Stimulated activated CD8-positive, alpha-beta memory T cell treated with anti-CD3 and anti-CD28 coated beads, Interleukin-4, amount 100 ng/mL, for 1 hour (primary cell): ENCODE data around the gene HNRNPAB.
"Not testable (repeated sequence)": the region's sequence is repeated elsewhere in the genome, so short reads cannot be mapped to it uniquely, and the experiment has no call there.

Experiments
- DNase-seq, 2 donors: peaks; one replicate each; pipeline ENCODE4 v3.0.0-alpha.2; 2020; ENCODE audit warnings: low read depth in 2 of 2, low spot score in 1 of 2

Gene HNRNPAB

DNA sequence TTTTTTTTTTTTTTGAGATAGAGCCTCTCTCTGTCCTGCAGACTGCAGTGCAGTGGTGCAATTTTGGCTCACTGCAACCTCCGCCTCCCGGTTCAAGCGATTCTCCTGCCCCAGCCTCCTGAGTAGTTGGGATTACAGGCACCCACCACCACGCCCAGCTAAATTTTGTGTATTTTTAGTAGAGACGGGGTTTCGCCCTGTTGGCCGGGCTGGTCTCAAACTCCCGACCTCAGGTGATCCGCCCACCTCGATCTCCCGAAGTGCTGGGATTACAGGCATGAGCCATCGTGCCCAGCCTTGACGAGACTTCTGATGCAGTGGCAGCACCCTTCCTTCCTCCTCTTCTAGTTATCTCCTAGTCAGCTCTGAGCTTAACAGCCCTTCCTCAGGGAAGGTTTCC, 24.8 kb downstream of the HNRNPAB start:
- DNase-seq, result not testable (repeated sequence)

DNA sequence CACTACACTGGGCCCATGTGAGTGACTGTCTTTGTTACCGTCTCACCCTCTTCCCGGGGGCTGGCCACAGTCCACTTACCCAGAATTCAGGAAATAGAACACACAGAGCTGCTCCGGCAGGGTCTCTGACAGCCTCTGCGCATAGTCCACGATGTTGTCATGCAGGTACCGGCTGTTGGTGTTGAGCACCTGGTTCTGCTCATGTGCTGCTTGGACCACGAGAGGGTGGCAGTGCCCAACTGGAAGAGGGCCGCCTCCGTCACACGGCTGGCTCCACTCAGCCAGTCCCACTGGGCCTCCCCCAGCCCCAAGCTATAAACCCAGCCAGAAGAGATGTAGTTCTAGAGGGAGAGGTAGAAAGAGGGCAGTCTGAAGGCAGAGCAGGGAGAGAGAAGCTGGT, 25.5 kb downstream of the HNRNPAB start:
- no peak for DNase-seq

DNA sequence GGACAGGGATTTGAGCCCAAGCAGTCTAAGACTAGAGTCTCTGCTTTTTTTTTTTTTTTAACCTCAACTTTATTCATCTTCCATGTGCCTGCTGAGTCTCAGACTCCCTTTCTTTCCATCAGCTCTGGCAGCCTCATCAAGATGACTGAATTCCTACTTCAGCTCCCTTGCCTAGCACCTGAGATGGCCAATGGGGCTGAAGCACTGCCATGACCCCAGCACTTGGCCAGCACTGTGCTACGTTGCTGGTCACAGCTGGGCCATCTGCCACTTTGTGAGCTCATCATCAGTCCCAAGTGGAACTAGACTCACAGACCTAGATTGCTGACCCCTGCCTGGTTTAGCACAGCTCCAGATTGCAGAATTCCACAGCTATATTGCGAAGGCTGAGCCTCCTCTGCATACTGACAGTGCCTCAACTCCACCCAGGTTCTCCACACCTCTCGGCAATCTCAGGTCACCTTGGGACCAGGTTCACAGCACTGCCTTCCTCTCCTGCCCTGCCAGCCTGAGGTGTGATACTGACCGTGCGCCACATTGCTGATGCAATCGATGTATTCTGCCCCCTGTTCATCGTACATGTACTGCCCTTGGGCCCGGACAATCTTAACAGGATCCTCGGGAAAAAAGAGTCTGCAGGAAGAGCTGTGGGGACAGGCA, 26.7 kb downstream of the HNRNPAB start:
- no peak for DNase-seq

DNA sequence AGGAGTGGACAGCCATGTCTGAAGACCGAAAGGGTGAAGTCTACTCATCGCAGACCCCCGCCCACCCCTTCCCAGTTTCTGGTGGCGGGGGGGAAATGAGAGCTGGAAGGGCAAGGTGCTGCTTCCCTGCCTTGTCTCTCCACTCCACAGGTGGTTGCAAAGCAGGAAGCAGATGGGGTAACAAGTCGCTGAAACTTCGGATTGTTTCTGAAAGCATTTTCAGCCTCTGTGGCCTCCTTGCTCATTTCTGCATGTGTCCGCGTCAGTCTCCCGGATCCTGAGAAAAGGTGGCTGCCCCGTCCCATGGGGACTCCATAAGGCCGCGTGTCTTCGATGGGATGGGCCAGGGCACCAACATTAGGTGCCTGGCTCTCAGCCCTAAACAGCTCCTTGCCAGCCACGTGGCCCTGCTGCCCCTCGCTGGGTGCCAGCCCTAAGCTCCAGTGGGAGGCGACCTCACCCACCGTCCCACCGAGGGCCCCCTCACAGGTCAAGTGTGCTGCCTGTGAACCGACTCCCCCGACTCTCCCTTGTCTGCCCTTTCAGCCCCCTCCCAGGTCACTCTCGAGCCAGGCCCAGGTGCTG, 27.3 kb downstream of the HNRNPAB start:
- DNase-seq, result no peak

DNA sequence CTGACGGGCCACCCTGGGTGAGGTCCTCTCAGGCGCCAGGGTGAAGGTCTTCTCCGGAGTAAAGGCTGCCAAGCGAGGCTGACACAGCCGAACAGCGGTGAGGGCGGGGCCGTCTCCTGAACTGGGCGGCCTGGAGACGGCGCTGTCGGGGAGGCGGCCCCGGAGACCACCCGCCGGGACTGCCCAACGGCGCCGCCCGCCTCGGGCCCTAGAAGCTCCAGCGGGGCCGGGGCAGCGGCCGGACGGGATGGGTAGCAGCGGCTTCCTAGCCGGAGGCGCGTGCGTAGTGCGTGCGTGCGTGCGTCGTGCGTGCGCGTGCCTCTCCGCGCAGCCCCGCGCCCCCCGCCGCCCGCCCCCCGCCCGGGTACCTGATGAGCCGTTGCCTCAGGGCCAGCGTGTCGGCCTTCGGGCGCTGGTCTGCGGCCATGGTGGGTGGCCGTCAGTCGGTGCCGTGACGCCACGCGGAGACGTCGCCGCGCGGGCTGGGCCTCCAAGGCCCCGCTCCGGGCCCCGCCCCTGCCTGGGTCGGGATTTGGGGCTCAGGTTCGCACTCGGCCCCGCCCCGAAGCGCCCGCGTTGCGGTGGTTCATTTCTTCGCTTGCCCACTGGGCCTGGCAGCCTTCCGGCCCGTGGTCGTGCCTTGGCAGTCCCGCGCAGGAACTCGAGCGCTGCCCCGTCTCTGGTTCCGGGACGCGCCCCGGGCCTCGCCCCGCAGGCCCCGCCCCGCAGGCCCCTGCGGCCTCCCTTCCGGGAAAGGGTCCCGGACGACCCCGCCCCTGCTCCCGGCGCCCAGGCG, 28.0 kb downstream of the HNRNPAB start, which contains the start of gene PHYKPL:
Gene PHYKPL (minus strand): TSS at position 679 of the 796 bp plus-strand sequence. CDS start 252 bp downstream, at position 427.
- DNase-seq, result peak in 1 of 2 donors; percentile 34

DNA sequence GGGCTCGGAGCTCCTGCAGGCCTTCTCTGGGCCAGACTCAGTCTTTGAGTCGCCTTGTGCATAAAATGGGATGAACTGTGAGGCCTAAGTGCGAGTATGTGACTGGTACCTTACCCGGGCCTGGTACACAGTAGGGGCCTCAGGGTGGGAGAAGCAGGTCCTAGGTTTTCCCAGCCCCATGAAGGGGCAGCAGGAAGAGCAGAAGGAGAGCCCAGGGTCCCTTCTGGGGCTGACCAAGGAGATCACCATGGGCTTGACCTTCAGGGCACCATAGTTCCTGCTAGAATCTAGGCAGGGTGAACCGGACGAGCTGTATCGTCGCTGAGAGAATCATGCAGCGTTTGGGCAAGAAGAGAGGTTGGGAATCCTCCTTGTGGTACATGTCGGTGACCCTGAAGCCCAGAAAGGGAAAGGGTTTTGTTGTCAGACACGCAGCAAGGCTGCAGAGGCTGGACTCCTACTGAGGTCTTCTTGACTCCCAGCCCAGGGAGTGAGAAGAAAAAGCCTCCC, 28.6 kb downstream of the HNRNPAB start:
- no peak for DNase-seq

DNA sequence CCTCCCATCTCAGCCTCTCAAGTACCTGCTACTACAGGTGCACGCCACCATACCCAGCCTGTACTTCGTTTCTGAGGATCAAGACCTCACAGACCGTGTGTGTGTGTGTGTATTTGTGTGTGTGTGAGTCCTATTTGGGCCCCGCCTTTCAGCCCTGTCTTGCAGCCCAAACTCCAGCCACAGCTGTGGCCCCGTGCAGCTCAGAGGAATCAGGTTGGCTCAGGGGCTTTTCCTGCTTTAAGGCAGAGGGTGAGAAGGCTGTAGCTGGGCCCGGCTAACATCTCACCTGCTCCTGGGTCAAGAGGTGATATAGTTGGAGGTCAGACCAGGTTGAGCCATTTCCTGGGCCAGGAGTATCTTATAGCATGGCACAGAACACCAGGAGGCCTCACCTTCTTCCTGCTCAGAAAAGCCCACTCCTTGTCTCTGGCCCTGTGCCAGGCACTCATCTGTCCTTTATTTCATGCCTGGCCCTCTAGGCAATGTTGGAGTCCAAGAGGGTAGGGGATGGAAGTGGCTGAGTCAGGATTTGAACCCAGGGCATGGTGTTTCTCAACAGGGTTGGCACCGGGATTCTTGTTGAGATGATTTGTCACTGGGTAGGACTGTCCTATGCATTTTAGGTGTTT, 29.9 kb downstream of the HNRNPAB start:
- DNase-seq, result no peak

DNA sequence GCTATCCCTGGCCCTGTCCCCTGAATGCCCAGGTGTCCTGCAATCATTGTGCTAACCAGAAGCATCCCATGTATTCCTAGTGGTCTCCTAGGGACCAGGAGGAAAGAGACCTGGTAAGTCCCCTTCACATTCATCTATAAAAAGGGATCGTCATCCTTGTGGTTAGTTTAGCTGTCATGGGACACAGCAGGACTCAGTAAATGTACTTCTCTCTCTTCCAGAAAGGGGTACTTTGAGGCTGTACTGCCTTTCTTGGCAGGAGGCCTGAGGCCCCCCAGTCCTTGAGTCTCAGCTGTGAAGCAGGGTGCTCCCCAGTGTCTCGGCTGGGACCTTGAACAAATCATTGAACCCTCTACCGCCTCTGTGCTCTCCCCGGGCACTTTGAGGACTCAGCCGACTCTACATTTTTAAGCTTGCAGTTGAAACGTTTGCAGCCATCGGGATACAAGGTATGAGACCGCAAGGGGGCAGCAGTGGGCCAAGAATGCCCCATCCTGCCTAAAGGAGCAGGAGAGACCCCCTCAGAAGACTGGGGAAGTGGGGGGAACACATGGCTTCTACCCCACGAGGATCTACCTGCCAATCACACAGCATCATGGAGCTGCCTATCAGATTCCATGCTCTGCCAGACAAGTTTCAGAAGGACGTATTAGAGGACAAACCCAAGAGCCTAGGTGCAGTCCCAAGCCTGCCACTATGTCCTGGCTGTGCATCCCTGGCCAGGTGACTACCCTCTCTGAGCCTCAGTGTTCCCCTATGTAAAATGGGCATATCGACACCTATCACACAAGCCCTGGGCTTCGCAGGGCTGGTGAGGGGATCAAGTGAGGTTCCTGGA, 30.6 kb downstream of the HNRNPAB start:
- peak; percentile 63 to 67 for DNase-seq

DNA sequence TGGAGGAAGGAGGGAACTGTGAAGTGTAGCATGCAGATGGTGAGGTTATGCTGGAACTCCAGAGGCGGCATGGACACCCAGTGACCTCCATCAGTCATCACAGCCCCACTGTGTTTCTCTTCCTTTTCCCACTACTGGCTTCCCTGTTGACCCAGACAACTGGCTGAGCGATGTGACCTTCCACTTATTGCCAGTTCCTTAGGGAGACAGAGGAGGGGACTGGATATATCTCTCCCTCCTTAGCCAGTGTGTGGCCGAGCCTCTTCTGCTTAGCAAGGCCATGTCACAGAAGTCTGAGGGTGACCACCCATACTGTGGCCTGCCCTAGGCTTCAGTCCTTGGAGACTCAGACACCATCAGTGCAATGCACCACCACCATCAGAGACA, 31.2 kb downstream of the HNRNPAB start:
- DNase-seq, result no peak

DNA sequence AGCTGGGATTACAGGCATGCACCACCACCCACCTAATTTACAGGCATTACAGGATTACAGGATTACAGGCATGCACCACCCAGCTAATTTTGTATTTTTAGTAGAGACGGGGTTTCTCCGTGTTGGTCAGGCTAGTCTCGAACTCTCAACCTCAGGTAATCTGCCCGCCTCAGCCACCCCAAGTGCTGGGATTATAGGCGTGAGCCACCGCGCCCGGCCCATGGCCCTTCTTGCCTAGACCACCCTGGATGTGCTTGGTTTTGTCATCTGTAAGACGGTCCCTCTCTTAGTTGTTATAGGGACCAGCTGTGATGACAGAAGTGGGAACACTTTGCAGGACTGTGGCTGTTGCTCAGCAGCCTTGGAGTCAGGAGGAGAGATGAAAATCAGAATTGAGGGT, 31.8 kb downstream of the HNRNPAB start:
- no peak for DNase-seq

DNA sequence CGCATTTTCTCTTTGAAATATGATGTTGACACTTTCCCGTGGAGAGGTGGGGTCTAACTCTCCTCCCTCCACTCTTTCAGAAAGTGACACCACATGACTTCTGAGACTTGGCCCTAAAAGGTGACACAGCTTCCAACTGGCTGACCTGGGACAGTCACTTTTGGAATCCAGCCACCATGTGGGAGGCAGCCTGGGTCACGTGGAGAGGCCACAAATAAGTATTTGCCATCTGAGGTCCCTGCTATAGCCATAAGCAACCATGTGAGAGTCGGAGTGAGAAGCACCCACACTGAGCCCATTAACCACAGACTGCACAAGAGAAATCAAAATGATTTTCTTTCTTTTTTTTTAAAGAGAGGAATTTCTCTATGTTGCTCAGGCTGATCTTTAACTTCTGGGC, 32.3 kb downstream of the HNRNPAB start:
- DNase-seq, result no peak

DNA sequence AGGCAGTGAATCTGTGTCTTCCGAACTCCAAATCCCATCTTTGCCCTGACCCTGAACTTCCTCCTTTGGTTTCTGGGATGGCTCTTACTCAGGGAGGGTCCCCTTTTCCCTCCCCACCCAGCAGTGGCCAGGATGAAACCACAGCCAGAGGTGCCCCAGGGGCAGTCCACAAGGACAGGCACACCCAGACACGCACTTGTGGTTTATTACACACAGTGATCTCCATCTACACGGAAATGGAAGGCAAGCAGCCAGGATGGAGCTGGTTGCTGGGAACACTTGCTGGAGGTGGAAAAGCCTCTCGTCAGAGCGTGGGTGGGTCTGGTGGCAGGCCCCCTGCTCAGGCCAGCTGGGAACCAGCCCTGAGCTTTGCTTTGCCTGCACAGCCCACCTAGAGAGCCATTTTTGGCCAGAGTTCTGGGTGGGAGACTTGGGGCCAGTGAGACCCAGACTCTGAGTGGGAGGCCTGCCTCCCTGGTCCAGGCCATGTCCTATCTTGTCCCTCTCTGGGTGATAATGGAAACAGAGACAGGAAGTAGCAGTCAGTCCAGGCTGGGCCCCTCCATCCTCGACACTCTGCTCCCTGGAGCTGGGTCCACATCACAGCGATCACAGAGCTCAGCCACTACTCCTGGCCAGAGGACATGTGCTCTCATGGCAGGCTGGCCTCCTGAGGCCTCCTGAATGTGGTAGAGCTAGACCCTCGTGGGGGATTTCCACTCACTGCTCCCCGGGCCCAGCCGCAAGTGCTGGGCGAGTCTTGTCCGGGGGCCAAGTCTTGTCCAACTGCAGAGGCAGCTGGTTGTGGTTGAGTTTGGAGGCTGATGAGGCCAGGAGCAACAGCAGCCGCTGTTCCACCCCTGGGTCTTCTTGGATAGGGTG, 33.3 kb downstream of the HNRNPAB start:
- no peak for DNase-seq

DNA sequence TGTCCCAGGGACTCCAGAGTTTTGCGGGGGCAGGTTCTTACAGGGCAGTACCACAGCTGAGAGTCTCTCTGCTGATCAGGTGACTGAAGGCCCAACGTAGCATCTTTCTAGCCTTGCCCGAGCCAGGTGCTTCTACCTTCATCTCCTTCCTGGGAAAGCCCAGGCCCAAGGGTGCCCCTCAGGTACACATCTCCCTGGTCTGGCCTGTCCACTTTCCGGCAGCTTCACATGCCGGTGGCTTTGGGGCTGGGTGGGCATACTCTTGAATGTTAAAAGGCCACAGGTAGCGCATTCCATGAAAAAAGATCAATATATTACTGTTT, 33.9 kb downstream of the HNRNPAB start:
- no peak for DNase-seq

DNA sequence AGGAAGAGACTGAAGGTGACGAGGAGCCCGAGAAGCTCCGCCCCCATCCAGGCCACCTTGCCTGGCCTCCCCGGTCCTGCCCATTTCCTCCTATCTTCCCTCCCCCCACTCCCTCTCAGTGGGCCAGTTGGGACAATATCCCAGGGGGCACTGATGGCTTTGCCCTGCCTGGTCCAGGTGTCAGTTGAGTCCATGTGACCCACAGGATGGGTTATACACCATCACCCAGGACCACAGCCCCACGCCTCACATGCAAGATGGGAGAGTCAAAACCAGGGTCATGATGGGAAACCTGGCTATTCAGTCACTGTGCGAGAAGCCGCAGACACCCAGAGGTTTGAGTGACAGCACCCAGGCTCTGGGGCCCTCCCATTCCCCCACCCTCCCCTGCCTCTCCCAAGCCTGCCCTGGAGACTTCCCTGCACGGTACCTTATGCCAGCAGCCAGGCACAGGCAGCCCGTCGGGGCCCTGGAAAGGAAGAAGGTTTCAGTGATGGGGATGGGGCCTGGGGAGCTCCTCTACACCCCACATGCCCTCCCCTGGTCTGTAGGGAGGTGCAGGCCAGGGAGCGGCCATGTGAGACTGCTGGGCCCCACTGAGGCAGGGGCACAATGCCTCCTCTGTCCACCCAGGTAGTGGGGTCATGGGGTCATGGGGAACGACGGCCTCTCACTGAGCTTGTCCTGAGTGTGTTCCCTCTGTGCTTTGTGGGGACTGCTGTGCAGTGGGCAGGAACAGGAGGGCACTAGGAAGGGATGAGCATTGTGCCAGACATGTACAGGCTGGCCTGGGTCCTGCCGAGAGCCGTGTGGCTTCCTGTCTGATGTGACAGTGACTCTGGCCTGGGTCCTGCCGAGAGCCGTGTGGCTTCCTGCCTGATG, 34.6 kb downstream of the HNRNPAB start:
- DNase-seq, result no peak

DNA sequence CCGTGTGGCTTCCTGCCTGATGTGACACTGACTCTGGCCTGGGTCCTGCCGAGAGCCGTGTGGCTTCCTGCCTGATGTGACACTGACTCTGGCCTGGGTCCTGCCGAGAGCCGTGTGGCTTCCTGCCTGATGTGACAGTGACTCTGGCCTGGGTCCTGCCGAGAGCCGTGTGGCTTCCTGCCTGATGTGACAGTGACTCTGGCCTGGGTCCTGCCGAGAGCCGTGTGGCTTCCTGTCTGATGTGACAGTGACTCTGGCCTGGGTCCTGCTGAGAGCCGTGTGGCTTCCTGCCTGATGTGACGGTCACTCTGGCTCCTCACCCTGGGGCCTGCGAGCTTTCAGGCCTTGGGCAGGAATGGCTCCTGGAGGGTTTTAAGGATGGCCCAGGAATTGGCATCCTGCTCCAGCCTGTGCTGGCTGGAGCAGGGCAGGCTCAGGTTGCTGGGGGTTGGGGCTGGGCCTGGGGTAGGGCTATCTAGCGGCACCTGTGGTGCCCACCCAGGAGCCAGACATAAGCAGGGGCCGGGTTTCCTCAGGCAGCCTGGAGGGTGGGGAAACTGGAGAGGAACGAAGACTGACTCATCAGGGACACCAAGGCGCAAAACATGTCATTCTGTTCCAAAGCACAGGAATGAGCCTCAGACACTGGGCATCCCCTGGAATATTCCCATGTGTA, 35.4 kb downstream of the HNRNPAB start:
- DNase-seq, result not testable (repeated sequence)

DNA sequence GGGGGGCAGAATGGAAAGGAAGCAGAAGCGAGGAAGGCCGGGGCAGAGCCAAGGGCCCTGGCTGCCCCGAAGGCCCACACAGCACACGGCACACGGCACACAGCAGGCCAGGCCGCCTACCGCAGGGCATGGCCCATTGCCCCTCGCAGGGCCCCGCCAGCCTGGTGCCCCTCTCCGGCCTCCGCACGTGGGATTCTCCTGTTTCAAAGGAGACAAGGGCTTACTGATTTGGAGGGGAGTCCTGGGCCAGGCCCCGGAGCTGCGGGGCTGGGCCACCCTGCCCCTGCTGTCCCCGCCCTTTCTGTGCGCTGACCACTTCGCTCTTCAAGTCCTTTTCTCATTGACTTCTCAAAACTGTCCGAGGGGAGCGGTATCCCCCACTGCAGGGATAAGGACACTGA, 36.0 kb downstream of the HNRNPAB start:
- no peak for DNase-seq

DNA sequence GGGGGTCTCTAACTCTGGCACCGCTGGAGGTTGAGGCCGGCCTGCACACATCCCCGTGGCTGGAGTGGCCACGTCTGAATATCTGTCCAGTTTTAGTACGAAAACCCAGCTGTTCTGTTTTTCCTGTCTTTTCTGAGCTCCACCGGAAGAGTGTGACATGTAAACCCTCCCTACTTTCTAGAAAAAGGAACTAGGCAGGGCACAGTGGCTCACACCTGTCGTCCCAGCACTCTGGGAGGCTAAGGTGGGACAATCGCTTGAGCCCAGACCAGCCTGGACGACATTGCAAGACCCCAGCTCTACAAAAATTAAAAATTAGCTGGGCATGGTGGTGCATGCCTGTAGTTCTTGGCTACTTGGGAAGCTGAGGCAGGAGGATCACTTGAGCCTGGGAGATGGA, 36.4 kb downstream of the HNRNPAB start:
- no peak for DNase-seq

DNA sequence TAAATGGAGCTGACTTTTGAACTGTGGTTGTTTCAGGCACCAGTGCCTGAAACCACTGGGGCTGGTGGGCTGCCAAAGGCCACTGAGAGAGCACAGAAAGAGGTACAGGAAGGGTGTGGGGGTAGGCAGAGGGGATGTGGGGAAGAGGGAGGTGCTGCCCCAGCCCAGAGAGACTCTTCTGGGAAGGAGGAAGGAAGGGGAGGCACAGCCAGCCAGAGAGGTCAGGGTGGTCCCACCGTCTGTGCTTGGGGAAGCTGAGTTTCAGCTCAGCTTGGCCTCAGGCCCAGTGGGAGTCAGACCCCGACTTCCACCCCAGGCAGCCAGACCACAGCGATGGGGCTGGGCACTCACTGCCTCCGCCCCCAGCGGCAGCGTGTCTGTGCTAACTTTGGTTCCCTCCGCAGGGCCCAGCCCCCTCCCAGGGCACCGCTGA, 36.9 kb downstream of the HNRNPAB start:
- no peak for DNase-seq
